Measurements from ENCODE around the gene ERBB2.

DNA sequence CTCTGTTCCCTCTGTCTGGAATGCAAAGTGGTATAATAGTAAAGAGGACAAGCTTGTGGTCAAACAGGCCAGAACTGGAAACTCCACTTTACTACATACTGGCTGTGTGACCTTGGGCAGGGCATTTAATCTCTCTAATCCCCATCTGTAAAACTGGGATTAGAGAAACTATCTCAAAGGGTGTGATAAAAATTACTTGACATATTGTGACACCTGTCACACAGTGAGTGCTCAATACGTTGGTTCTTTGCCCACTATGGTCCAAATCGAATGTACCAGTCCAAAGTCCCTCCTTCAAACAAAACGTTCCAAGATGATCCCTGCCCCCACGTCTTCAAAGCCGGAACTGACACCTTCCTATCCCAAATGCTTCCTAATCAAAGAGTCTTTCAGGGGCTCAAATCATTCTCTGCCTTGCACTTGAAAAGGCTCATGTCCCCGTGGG, 12.7 kb upstream of the ERBB2 start:
- TF ChIP-seq, protein P1, sequence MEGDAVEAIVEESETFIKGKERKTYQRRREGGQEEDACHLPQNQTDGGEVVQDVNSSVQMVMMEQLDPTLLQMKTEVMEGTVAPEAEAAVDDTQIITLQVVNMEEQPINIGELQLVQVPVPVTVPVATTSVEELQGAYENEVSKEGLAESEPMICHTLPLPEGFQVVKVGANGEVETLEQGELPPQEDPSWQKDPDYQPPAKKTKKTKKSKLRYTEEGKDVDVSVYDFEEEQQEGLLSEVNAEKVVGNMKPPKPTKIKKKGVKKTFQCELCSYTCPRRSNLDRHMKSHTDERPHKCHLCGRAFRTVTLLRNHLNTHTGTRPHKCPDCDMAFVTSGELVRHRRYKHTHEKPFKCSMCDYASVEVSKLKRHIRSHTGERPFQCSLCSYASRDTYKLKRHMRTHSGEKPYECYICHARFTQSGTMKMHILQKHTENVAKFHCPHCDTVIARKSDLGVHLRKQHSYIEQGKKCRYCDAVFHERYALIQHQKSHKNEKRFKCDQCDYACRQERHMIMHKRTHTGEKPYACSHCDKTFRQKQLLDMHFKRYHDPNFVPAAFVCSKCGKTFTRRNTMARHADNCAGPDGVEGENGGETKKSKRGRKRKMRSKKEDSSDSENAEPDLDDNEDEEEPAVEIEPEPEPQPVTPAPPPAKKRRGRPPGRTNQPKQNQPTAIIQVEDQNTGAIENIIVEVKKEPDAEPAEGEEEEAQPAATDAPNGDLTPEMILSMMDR (IDR thresholded peaks at IDR 0.05): no peak
- TF ChIP-seq POLR2A (IDR thresholded peaks at IDR 0.05): no peak
